GM12801 (cell line): ENCODE results near the gene NCKAP5.

ENCODE experiments used
- TF ChIP-seq, protein P1 (sequence below): IDR thresholded peaks from one replicate; pipeline ENCODE4 v1.5.1; 2011; ENCODE audit warnings: control low read depth; ENCODE audit not compliant: insufficient read length; ENCODE audit errors: extremely low read depth

NCKAP5 gene

DNA sequence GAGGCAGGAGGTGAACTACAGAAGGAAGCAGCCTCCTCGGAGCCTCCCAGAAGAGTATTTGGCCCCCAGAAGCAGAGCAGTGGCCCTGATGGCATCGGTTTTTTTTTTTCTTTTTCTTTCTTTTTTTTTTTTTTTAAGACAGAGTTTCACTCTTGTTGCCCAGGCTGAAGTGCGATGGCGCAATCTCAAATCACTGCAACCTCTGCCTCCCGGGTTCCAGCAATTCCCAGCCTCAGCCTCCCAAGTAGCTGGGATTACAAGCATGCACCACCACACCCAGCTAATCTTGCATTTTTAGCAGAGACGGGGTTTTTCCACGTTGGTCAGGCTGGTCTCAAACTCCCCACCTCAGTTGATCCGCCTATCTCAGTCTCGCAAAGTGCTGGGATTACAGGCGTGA is 34.8 kb upstream of the NCKAP5 start:
- TF ChIP-seq, protein P1, sequence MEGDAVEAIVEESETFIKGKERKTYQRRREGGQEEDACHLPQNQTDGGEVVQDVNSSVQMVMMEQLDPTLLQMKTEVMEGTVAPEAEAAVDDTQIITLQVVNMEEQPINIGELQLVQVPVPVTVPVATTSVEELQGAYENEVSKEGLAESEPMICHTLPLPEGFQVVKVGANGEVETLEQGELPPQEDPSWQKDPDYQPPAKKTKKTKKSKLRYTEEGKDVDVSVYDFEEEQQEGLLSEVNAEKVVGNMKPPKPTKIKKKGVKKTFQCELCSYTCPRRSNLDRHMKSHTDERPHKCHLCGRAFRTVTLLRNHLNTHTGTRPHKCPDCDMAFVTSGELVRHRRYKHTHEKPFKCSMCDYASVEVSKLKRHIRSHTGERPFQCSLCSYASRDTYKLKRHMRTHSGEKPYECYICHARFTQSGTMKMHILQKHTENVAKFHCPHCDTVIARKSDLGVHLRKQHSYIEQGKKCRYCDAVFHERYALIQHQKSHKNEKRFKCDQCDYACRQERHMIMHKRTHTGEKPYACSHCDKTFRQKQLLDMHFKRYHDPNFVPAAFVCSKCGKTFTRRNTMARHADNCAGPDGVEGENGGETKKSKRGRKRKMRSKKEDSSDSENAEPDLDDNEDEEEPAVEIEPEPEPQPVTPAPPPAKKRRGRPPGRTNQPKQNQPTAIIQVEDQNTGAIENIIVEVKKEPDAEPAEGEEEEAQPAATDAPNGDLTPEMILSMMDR, result no peak

DNA sequence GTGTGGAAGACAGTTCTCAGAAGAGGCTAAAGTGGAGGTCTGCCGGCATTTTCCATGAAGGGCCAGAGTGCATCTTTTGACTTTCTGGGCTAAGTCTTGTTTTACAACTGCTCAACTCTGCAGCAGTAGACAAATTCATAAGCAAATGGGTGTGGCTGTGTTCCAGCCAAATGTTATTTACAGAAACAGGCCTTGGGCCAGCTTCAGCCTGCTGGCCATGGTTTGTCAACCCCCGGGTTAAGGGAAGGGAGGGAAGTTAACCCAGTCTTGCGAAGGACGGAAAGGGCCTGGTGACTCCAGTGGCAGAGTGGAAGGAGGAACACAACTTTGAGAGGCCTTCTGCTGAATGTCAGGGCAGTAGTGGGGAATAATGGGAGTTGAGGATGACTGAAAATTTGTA is 34.3 kb upstream of the NCKAP5 start:
- TF ChIP-seq, protein P1, result no peak

DNA sequence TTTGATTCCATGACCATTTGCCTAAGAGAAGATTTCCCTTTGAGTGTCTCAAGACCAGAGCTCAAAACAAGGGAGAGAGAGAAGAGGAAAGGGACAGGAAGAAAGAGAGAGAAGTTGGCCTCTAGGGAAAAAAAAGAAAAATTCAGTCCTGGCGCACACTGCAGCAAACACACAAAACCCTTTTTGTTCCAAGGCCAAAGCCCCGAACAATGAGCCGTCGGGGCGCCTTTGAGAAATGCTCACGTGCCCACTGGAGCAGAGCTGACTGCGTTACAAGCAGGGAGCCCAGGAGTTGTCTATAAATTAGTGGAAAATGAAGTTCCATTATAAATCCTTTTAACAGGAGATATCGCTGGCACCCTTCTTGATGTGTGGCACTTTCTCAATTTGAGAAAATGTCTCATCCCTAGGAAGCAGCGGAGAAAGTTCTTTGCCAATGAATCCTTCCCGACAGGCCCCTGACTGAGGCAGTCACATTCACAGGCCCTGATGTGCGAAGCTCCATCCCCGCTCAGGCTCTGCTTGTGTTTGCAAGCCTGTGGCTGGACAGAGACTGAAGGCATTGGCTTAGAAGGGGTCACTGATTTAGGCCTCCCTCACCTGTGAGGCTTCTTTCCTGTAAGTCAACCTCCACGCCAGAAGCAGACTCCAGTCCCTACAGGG is 32.1 kb upstream of the NCKAP5 start:
- TF ChIP-seq, protein P1, result no peak

DNA sequence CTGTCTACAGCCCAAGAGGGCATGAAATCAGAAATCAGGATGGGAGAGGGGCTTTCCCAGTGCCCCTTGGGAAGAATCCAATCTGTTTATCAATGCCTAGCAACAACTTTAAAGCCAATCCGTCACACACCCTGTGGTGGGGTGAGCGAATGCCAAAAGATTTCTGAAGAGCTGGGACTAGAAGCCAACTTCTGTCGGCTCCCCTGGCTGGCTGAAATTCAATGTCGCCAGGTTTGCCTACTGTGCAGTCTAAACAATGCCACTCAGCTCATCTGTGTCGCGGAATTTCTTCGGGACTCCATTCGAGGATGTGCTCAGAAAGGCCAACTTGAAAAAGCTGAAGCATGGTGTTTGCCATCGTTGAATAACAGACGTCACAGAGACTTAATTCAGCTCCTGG is 31.5 kb upstream of the NCKAP5 start:
- TF ChIP-seq, protein P1, result no peak

DNA sequence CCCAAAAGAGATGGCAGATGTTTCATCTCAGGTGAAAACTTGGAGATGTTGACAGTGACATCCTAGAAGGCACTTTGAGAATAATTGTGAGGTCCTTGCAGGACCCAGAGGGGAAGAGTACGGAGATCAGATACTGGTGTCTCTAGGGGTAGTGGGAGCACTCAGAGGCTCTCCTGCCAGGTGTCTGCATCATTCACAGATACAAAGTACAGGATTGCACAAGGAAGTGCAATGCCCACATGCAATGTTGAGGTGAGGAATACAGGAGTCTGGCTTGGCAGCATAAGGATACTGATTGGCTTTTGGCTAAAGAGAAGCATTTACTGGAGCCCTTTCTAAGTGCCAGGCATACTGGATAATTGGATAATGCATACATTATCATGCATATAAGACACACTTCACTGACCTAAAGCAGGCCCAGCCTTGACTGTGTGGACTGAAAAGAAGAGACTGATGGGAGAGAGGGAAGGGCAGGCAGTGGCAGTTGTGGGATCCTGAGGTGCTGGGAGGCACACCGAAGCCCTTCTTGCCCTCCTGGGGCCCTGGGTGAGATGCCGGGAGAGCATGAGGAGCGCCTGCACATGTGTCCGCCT is 31.0 kb upstream of the NCKAP5 start:
- TF ChIP-seq, protein P1, result no peak

DNA sequence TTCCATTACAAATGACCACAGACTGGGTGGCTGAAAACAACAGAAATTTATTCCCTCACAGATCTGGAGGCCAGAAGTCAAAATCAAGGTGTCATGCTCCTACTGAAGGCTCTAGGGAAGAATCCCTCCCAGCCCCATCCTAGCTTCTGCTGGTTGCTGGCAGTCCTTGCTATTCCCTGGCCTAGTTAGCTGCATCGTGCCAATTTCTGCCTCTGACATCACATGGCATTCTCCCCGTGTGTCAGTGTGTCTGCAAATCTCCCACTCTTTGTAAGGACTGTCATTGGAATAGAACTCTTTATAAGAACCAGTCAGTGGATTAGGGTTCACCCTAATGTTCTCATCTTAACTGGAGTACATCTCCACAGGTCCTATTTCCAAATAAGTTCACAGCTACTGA is 30.5 kb upstream of the NCKAP5 start:
- TF ChIP-seq, protein P1, result no peak

DNA sequence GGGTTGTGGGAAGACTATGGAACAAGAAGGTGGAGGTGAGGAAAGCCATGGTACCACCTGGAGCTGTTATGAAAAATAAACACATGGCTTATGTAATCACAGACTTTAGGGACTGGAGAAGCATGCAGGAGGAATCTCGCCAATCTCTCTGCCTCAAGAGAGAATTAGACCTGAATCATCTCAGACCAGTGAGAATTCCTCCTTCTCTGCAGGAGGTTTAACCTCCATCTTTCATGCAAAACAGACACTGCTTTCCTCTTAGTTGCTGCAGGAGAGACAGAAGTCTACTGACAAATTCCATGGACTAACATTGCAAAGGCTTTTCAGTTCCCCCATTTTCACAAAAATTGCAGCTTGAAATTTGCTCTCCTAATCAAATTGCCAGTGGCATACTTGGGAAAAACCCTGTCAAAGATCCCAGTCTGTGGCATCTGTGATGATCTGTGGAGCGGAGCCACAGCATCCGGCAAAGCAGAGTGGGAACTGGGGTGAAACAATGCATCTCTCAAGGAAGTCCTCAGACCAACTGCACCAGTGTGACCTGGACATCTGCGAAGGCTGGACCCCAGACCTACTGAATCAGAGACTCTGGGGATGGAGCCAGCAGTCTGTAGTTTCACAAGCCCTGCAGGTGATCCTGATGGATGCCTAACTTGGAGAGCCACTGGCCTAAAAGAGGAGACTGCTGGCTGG is 28.6 kb upstream of the NCKAP5 start:
- TF ChIP-seq, protein P1, result no peak
